DOHH2 (cell line): Measurements from ENCODE around the gene RRBP1.

ENCODE experiments used
- CTCF ChIP-seq: fragments of 200-600 bp; sonication (generic); IDR thresholded peaks from one replicate; pipeline ENCODE4 v1.5.1; 2014; ENCODE audit warnings: antibody characterized with exemption, mild to moderate bottlenecking, low read depth, low read length; ENCODE audit not compliant: poor library complexity, severe bottlenecking
- EZH2phosphoT487 ChIP-seq: fragments of 200-600 bp; sonication (generic); IDR thresholded peaks from 2 replicates; pipeline ENCODE4 v1.6.1; 2017; ENCODE audit warnings: borderline replicate concordance, mild to moderate bottlenecking, antibody characterized with exemption, low read length, moderate library complexity, mixed read lengths

GRCh38 chr20:17699931-17700351 is 17.9 kb upstream of the RRBP1 start, which contains the start of gene BANF2:
- TF ChIP-seq CTCF (no peak), EZH2phosphoT487 (no peak)
